Endodermal cell (in vitro differentiated cells): ENCODE data around the gene DDX21. TPM values are rescaled to one million over a fixed set of nuclear protein-coding genes. Genes with fewer than 3 reads are reported as not detected.
A peak's percentile ranks its signal among the peaks of the same experiment; 100 is the strongest.

Source experiments
- DNase-seq: peaks from one replicate; pipeline ENCODE4 v3.0.0-alpha.2; 2017
- H3K27ac ChIP-seq: 2 replicates; pipeline ENCODE4 v1.5.1; 2013; ENCODE audit warnings: mild to moderate bottlenecking, low read depth, low read length, moderate library complexity
- H3K27me3 ChIP-seq: 2 replicates; pipeline ENCODE4 v1.6.1; 2013; ENCODE audit warnings: mild to moderate bottlenecking, low read length, moderate library complexity; ENCODE audit not compliant: insufficient read depth, control insufficient read depth, poor library complexity, severe bottlenecking
- H3K36me3 ChIP-seq: 2 replicates; pipeline ENCODE4 v1.7.0; 2013; ENCODE audit warnings: mild to moderate bottlenecking, low read length, moderate library complexity; ENCODE audit not compliant: control insufficient read depth, insufficient read depth
- H3K4me1 ChIP-seq: one replicate; pipeline ENCODE4 v1.7.0; 2013; ENCODE audit warnings: low read length; ENCODE audit not compliant: control insufficient read depth, insufficient read depth
- H3K4me3 ChIP-seq: 2 replicates; pipeline ENCODE4 v1.5.1; 2013; ENCODE audit warnings: mild to moderate bottlenecking, low read length, moderate library complexity
- H3K9ac ChIP-seq: 2 replicates; pipeline ENCODE4 v1.6.1; 2013; ENCODE audit warnings: mild to moderate bottlenecking, low read length, moderate library complexity; ENCODE audit not compliant: poor library complexity, severe bottlenecking; ENCODE audit errors: extremely low read depth
- H3K9me3 ChIP-seq: 2 replicates; pipeline ENCODE4 v1.6.1; 2013; ENCODE audit warnings: mild to moderate bottlenecking, low read length, moderate library complexity; ENCODE audit not compliant: control insufficient read depth
- H3K27ac Mint-ChIP-seq: 2 replicates; pipeline ENCODE4 v1.8.0; 2020; ENCODE audit warnings: mixed read lengths
- H3K27me3 Mint-ChIP-seq: 2 replicates; pipeline ENCODE4 v1.8.0; 2021; ENCODE audit warnings: mild to moderate bottlenecking, mixed read lengths; ENCODE audit not compliant: insufficient read depth
- H3K36me3 Mint-ChIP-seq: 2 replicates; pipeline ENCODE4 v1.8.0; 2020; ENCODE audit warnings: low read depth, mixed read lengths
- H3K4me1 Mint-ChIP-seq: 2 replicates; pipeline ENCODE4 v1.8.0; 2020; ENCODE audit warnings: mixed read lengths
- H3K4me3 Mint-ChIP-seq: 2 replicates; pipeline ENCODE4 v1.8.0; 2020; ENCODE audit warnings: mild to moderate bottlenecking, moderate library complexity, mixed read lengths
- H3K9me3 Mint-ChIP-seq: 2 replicates; pipeline ENCODE4 v1.8.0; 2020; ENCODE audit warnings: mild to moderate bottlenecking, mixed read lengths
- CTCF ChIP-seq: fragments of 200-600 bp; sonication (generic); conservative IDR thresholded peaks from 2 replicates; pipeline ENCODE4 v1.5.0; 2021; ENCODE audit warnings: antibody characterized with exemption, mild to moderate bottlenecking
- WGBS, 2 experiments: methylation state at CpG; one replicate each; pipeline versions ENCODE4 v1.1.5 to v1.1.7; 2013; ENCODE audit warnings: missing lambda C conversion rate in 2 of 2, mixed read lengths in 1 of 2; ENCODE audit not compliant: insufficient coverage in 1 of 2, insufficient read length in 1 of 2; 5-methylcytosine and 5-hydroxymethylcytosine counted together
- total RNA-seq, 2 donors: library from RNA; stranded (reverse); fragmentation: NEBNext Ultra II Directional in 1 of 2; extraction: Animal tissue kit (Norgen Biotek cat#: 25700) in 1 of 2; gene quantifications; 2 replicates in 1 of 2; 3 replicates in 1 of 2; pipeline ENCODE4 v1.2.1, GENCODE V29; 2021

The DDX21 gene
- total RNA-seq, 2 donors from 2014 or later: 64.7 to 78.7 TPM

- H3K27ac ChIP-seq: no peak overlapping the region
- no peak overlapping the region for H3K4me3 Mint-ChIP-seq
- H3K4me3 ChIP-seq: no peak overlapping the region
- H3K9me3 Mint-ChIP-seq: no peaks in the 10 kb centered on the region
- no peak for DNase-seq
- peaks cover 90% of the 10 kb centered on the region for H3K36me3 ChIP-seq
- H3K36me3 Mint-ChIP-seq: peaks cover 66% of the 10 kb centered on the region
- no peak overlapping the region for H3K9ac ChIP-seq
- peak; percentile 64 for TF ChIP-seq CTCF
- H3K27me3 ChIP-seq: no peaks in the 10 kb centered on the region
- no peak overlapping the region for H3K27ac Mint-ChIP-seq
- H3K27me3 Mint-ChIP-seq: no peaks in the 10 kb centered on the region
- H3K4me1 Mint-ChIP-seq: peaks cover 18% of the 10 kb centered on the region
- WGBS, 2 experiments: 100% methylated on average over 1 of the region's 1 CpG; no CpG with 5 or more reads in 1 of the 2 experiments
- H3K4me1 ChIP-seq: peaks cover 6% of the 10 kb centered on the region
- H3K9me3 ChIP-seq: no peaks in the 10 kb centered on the region
Observed at GRCh38 chr10:68981074-68981473, 25.1 kb downstream of the DDX21 start.

GRCh38 chr10:68982389-68982788 is 26.4 kb downstream of the DDX21 start:
- Mint-ChIP-seq H3K36me3 (peaks cover 60% of the 10 kb centered on the region), H3K4me3 (no peak overlapping the region), H3K9me3 (no peaks in the 10 kb centered on the region), H3K4me1 (peaks cover 18% of the 10 kb centered on the region), H3K27ac (no peak overlapping the region), H3K27me3 (no peaks in the 10 kb centered on the region)
- H3K4me3 ChIP-seq: no peak overlapping the region
- 97% methylated on average over 11 of the region's 11 CpGs for WGBS, 2 experiments
- H3K9ac ChIP-seq: no peak overlapping the region
- no peaks in the 10 kb centered on the region for H3K27me3 ChIP-seq
- H3K9me3 ChIP-seq: no peaks in the 10 kb centered on the region
- peaks cover 79% of the 10 kb centered on the region for H3K36me3 ChIP-seq
- no peak overlapping the region for H3K27ac ChIP-seq
- peaks cover 6% of the 10 kb centered on the region for H3K4me1 ChIP-seq
- no peak for DNase-seq
- no peak for TF ChIP-seq CTCF

- no peaks in the 10 kb centered on the region for H3K9me3 ChIP-seq
- peaks cover 6% of the 10 kb centered on the region for H3K4me1 ChIP-seq
- Mint-ChIP-seq H3K36me3 (peaks cover 25% of the 10 kb centered on the region), H3K27ac (no peak overlapping the region), H3K9me3 (no peaks in the 10 kb centered on the region), H3K4me1 (peaks cover 22% of the 10 kb centered on the region), H3K4me3 (peak overlapping the region; percentile 87), H3K27me3 (no peaks in the 10 kb centered on the region)
- H3K27me3 ChIP-seq: no peaks in the 10 kb centered on the region
- DNase-seq: no peak
- 93 to 94% methylated on average over 2 to 3 of the region's 3 CpGs for WGBS, 2 experiments
- no peak overlapping the region for H3K4me3 ChIP-seq
- peaks cover 38% of the 10 kb centered on the region for H3K36me3 ChIP-seq
- no peak overlapping the region for H3K9ac ChIP-seq
- H3K27ac ChIP-seq: no peak overlapping the region
- TF ChIP-seq CTCF: no peak
Observed at GRCh38 chr10:68987611-68988010, 31.6 kb downstream of the DDX21 start.
